GM21423 (cell line): Measurements from ENCODE around the gene TTC3.

Source experiments
- ATAC-seq: cut with Tn5 transposase; IDR thresholded peaks from one replicate; pipeline ENCODE4 v1.9.1; 2021; ENCODE audit warnings: mild to moderate bottlenecking, moderate library complexity; ENCODE audit not compliant: unreplicated experiment

The TTC3 gene

DNA sequence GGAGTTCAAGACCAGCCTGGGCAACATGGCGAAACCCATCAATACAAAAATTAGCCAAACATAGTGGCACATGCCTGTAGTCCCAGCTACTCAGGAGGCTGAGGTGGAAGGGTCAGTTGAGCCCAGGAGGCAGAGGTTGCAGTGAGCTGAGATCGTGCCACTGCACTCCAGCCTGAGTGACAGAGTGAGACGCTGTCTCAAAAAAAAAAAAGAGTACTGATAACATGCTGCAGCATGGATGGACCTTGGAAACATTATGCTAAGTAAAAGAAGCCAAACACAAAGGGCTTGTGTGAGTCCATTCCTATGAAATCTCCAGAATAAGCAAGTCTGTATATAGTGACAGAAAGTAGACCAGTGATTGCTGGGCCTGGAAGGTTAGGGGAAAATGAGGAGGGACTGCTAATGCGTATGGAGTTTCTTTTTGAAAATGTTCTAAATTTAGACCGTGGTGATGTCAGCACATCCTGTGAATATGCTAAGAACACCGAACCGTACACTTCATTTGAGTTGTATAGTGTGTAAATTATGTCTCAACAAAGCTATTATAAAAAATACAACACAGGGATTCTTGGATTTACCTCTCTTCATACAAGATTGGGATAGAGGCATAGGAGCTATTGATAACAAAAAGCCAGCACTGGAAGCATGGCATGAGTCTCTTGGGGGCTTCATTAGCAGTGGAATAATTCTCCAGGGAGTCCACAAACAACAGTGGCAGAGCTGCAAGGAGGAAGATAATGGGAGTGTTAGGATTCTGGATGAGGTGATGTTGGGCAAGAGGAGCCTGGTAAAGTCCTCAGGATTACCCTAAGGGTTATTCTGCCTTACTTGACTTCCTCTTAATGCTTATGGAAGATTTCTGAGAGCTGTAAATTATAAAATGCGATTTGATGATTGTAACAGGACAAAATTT, 73.5 kb downstream of the TTC3 start:
- no peak for ATAC-seq

DNA sequence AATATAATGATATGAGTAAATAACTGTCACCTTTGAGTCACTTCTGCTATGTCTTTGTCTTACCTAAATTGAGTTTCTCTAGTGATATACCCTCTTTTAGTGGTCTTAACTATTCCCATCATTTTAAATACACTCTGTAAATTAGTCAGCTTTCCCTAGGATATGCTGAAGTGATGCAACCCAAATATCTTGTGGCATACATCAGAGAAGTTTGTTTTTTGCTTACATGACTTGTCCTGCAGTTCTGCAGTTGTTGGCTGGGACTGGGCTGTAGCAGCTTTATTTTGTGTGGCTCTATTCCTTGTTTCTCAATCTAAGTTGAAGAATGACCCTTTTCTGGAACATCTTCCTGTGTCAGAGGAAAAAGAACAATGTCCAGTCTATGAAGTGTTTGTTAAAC, 76.4 kb downstream of the TTC3 start:
- no peak for ATAC-seq

DNA sequence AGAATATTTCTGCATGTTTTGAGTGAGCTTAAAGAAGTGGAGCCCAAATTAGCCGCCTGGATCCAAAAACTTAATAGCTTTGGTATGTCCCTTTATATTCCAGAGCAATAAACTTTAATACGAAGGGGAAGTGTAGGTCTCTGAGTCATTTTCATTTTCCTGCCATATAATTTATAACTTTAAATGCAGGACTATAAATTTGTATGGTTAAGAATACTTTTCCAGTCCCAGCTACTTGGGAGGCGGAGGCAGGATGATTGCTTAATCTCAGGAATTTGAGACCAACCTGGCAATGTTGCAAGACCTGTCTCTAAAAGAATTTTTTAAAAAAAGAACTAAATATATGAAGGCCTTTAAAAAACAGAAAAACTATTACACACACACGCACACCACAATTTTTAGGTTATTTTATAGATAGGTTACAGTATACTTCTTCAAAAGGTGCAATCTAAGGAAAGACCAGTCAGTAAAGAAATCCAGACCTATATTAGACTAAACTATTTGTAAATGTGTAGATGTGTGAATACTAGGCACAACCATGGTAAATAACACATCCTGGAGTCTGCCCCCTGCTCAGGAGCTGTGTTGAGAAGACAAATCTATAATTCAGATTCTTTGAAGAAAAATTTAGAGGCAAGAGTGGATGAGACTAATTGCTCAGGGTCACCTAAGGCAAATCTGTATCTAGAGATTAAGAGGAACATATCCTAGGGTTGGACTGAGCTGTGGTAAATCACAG, 80.3 kb downstream of the TTC3 start:
- ATAC-seq = no peak

DNA sequence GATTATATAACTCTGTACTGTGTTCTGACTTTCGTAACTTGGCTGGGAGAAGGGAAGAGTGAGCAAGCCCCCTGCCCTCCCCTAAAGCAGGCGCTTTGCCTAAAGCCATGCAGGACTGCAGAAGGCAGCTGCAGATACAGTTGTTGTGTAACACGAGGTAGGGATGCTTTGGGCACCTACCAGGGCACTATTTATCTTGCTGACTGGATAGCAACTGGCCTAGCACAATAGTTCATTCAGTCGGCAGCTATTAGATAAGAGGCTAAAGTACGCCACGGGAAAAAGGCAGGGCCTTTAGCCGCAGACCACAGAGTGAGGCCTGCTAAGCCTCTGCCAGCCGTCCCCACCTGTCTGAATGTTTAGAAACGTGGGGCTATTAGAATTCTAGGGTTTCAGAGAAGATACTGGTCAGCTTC, 80.9 kb downstream of the TTC3 start:
- no peak for ATAC-seq

DNA sequence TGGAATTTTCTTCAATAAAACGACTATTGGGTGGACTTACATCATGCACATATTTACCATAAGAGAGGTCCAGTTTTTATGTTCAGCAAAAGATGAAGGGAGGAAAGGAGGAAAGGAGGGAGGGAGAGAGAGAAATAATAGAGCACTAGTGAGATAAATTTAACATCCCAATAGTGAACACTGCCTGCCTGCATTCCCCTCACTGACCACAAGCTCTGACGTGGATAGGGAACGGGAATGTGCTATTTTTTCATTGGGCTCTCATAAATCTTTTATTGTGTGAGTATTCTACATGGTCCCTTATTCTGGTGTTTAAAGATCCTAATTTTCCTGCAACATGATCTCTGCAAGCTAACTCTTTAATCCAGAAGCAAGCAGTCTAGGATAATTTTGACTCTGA, 82.1 kb downstream of the TTC3 start:
- no peak for ATAC-seq

DNA sequence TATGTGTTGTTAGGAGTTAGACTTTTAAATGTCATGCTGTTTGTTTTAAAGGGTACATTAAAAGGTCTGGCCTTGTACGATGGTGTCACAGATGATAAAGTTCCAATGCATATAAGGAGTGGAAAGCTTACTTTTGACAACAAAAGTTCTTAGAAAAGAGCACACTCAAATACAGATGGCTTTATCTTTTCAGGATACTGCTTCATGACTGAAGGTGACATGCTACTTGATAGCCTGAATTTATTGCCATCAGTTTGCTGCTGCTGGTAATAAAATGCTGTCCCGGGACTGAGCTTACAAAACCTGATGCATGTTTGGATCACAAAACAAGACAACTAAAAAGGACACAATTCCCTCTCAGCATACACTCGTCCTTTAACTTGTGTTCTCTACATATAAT, 84.9 kb downstream of the TTC3 start:
- ATAC-seq = no peak

DNA sequence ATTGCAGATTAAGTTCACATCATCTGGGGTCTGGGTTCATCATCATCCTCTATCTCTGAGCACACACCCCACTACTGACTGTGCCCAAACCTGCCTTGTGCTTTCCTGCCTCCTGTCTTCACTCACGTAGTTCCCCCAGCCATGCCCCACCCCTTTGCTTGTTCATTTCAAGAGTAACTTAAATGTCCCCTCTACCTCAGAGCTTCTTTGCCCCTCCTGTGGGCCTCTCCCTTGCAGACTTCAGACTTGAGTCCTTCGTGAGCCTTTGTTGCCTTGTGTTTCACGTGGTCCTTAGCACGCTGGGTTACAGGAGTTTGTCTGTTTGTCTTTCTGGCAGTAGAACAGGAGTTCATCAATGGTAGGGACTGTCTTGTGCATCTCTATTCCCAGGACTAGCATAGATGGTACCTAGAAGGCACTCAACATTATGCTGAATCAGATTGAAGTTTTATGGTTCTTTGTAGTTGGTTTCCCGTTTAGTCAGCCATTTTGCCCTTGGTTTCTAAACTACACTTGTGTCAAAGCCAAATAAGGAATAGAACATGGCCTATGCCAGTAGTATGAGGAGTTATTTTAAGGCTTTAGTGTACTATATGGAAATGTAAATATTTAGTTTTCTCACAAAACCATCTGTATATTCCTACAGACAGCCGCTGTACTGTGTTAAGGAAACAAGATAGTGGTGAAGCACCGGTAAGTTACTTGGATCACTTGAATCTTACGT, 86.2 kb downstream of the TTC3 start:
- ATAC-seq = no peak

DNA sequence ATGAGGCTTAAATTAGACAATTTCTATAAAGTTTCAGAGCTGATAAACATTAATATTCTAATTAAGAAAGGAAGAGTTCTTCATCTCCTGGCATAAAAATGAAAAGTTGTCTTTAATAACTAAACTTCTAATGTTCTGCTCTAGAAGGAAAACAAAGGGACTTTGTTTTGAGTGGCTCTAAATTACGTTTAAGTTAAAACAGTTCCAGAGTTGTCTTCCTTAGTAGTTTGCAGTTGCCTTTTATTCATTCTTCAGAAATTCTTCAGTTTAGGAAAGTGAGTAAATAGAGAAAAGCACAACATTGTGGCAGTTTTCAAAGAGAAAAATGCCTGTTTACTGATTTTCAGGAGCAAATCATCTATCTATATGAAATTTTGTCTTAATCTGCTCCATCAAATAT, 86.9 kb downstream of the TTC3 start:
- no peak for ATAC-seq

DNA sequence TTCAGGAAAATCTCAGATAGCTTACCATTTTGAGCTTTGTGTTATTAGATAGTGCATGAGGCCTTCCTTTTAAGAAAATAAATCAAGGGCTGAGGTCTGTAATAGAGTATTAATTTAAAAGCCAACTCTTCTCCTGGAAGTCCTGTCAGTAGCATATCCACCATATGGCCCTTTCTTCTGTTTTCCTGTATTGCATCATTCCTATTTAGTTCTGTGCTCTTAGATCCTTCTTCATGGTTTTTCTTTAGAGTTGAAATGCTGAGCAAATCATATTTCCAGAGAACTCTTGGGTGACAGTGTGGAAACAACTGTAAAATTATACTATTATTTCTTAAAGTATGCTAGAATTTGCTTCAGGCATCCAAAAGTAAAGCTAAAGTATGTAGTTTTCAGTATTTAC, 91.7 kb downstream of the TTC3 start:
- no peak for ATAC-seq

DNA sequence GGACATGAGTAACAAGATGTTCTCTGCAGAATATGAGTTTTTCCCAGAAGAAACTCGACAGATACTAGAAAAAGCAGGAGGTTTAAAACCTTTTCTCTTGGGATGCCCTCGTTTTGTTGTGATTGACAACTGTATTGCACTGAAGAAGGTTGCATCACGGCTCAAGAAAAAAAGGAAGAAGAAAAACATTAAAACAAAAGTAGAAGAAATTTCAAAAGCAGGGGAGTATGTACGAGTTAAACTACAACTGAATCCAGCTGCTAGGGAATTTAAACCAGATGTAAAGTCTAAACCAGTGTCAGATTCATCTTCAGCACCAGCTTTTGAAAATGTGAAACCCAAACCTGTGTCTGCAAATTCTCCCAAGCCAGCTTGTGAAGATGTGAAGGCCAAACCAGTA, 92.5 kb downstream of the TTC3 start:
- no peak for ATAC-seq

DNA sequence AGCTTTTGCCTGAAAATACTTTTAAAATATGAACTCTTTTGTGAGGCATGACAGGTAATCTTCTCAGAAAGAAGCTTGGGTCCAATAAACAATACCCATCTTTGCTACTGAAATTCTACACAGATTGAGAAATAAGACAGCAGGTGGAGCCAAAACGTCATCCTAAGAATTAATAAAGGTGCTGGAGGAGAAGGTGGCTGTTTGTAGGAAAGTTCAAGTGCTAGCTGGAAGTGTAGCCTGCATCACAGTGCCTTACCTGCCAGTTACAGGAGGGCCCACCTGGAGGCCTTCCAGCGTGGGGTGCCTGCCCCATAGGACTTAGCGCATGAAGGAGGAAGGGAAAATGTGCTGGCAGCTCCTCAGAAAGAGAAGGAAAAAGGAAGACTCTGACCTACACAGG, 93.7 kb downstream of the TTC3 start:
- no peak for ATAC-seq

DNA sequence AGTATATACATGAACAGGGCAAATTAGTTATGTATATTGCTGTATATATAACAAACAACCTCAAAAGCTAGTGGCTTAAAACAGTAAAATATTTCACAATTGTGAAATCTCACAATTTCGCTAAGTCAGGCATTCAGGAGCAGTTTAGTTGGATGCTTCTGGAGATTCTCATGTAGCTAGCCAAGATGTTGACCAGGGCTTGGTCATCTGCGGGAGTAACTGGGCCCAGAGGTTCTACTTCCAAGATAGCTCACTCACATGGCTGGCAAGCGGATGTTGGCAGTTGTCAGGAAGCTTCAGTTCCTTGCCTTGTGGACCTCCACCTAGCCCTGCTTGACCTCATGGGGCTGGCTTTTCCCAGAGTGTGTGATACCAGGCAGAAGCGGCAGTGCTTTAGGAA, 95.6 kb downstream of the TTC3 start:
- no peak for ATAC-seq

DNA sequence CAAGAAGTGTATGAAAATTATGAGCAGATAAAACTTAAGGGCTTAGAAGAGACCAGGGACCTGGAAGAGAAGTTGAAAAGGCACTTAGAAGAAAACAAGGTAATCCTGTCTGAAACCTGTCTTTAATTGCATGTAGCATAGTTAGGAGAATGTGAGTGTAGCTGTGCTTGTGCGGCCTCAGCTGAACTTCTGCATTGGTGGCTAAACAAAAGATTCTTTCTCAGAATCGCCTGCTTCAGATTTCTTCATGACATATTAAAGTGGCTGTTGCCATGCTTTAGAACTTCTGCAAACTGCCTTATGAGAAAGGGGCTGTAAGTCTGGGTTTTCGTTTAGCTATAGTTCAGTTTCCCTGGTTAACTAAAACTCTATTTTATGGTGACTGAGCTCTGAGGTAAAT, 99.6 kb downstream of the TTC3 start:
- ATAC-seq = no peak

DNA sequence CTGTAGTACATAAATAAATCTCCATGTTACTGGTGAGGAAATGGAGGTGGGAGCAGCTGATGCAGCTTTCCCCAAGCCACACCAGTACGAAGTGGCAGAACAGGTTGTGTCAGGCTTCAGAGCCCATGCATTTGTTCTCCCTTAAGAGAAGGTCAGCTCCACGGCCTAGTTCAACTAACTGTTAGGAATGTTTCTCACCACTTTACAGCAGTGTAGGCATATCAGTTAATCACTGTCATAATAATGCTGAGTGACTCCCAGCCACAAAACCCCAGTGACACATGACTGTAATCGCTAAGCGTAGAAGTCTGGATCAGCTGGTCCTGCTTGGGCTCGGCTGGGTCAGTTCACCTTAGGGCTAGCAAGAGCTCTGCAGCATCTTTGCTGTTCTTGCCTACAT, 103.7 kb downstream of the TTC3 start:
- no peak for ATAC-seq

DNA sequence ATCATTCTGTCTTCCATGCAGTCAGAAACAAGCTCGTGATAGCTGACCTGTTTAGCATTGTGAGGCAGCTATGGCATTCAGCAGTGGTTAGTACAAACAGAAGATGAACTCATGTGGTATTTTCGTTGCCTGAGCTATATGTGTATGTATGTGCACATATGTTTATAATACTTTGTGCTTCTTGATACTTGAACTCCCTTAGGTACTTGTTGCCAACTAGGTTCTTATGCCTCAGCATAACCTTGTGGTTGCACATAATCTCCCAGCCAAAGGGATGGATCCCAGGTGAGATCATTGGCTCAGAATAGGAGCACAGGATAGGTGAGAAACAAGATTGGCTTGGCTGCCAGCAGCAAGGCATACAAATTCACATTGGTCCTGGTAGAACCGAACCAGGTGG, 108.0 kb downstream of the TTC3 start:
- ATAC-seq = no peak

DNA sequence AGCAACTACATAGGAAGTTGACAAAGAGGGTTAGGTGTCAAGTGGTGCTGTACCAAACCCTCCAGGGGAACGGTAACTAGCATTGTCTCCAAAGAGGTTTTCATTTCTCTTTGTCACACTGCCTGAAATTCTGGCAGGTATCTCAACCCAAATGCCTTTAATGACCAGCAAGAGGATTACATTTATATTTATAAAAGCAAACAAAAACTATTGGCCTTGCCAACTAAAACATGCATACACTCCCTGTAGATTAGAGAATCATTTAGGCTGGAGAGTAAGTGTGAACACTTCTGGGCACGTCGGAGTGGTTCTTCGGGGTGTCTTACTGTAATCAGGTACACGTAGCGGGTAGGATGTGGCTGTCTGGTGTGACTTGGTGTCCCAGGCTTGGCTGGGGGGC, 109.2 kb downstream of the TTC3 start:
- no peak for ATAC-seq

DNA sequence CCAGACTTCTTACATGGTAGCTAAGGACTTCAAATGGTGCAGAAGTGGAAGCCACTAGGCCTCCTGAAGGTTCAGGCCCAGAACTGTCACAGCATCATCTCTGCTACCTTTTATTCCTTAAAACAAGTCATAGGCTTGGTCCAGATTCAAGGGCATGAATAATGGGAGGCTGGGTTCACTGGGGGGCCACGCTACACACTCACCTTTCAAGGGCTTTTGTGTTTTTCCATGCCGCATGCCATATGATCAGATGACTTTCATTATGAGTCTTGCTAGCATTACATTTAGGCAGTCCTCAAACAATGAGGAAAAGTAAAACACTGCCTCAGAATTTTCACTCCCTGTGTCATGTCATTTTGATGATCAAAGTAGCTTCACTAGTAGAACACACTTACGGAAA, 110.7 kb downstream of the TTC3 start:
- ATAC-seq = no peak

DNA sequence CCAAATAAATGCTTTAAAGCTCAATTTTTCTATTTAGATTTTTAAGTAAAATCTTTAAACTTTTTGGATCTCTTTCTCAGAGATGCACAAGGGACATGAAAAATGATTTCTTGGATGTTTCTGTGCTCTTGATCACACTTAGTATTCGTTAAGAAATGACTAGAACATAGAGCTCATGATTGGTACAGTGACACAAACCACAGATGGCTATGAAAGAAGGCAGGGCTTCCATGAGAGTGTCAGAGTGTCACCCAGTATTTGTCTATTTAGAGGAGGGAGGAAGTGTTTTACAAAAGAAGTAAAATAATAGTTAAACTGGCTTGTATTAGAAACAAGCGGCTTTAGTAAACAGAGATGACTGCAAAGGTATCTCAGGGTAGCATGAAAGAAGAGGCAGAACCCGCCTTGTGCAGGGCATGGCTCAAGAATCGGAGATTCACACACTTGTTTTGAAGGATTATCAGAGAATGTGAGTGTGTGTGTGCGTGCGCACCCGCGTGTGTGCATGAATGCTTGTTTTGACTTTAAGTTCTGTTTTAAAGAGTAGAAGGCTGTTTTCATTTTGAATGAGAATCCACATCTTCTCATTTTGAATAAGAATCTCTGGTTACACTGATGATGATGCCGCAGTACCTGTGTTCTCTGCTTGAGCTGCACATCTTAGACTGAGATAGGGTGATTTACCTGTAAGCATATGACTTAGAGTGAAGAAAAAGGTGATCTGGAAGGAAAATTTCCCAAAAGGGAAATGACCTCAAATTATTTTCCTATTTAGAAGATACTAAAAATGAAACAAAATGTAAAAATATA, 111.9 kb downstream of the TTC3 start:
- ATAC-seq = no peak

DNA sequence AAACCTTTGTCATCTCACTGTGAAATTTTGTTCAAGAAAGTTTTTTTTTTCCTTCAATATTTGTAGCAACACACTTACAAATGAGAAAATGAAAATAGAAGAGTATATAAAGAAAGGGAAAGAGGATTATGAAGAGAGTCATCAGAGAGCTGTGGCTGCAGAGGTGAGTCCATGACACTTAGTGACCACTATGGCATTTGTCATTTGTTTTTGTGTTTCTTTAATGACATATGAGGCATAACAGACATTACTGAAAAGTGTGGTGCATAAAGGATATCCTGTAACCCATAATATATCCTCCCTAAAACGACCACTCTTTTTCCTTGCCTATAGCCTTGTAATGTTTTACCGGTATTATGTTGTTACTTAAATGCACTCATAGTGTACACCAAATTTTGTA, 113.9 kb downstream of the TTC3 start:
- no peak for ATAC-seq

DNA sequence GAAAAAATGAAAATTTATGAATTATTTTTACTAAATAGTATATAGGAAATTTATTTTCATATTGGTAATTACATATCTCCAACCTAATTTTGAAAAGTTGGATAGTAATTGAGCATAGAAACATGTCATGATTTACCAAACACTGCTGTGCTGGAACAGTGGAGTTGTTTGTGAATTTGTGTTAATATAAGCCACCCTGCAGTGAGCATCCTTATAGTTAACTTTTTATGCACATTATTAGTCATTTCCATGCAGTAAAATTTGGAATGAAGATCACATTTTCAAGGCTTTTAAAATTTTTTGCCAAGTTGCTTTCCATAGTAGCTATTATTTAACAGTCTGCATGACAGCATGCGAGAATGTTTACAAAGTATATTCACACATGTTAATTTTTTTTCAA, 115.8 kb downstream of the TTC3 start:
- no peak for ATAC-seq

DNA sequence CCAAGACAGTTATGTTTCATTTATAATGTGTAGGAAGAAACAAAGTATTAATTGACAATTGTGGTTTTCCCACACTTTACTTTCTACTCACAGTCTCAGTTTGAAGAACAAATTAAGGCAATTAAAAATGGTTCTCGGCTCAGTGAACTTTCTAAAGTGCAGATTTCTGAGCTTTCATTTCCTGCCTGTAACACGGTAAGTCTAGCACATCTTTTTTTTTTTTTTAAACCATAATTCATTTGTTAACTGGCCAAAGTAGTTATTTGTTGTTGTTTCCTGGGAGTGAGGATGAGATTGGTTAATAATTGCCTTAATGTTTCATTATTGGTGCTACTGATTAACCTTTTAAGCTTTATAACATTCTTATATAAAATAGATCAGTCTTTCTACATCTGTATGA, 119.0 kb downstream of the TTC3 start:
- no peak for ATAC-seq
